Mesenchymal stem cell (in vitro differentiated cells and primary cell): Measurements from ENCODE around the gene RCAN1.

Source experiments
- DNase-seq: peaks from one replicate; pipeline ENCODE4 v3.0.0-alpha.2; 2013
- H2AFZ ChIP-seq: one replicate; pipeline ENCODE4 v1.6.1; 2013; ENCODE audit warnings: low read depth, mild to moderate bottlenecking, control low read depth, inconsistent platforms, low read length, moderate library complexity
- H2AK5ac ChIP-seq: 2 replicates; pipeline ENCODE4 v1.6.1; 2013; ENCODE audit warnings: low read length, moderate library complexity, mild to moderate bottlenecking, inconsistent platforms; ENCODE audit not compliant: severe bottlenecking
- H2BK120ac ChIP-seq: one replicate; pipeline ENCODE4 v1.6.1; 2013; ENCODE audit warnings: low read depth, mild to moderate bottlenecking, inconsistent platforms, low read length, moderate library complexity
- H2BK12ac ChIP-seq, 2 experiments: one replicate each; pipeline ENCODE4 v1.6.1; 2013; ENCODE audit warnings: inconsistent platforms in 2 of 2, low read length in 2 of 2, mild to moderate bottlenecking in 2 of 2, moderate library complexity in 2 of 2, control low read depth in 1 of 2
- H2BK15ac ChIP-seq: one replicate; pipeline ENCODE4 v1.6.1; 2013; ENCODE audit warnings: mild to moderate bottlenecking, low read depth, inconsistent platforms; ENCODE audit not compliant: poor library complexity, severe bottlenecking
- H2BK5ac ChIP-seq: 2 replicates; pipeline ENCODE4 v1.6.1; 2013; ENCODE audit warnings: low read depth, mild to moderate bottlenecking, low read length, control low read depth, inconsistent platforms; ENCODE audit not compliant: poor library complexity, severe bottlenecking
- H3K14ac ChIP-seq, 2 experiments: one replicate each; pipeline ENCODE4 v1.6.1; 2013; ENCODE audit warnings: inconsistent platforms in 2 of 2, low read length in 2 of 2, control low read depth in 1 of 2, mild to moderate bottlenecking in 1 of 2, moderate library complexity in 1 of 2
- H3K18ac ChIP-seq, 2 experiments: one replicate each; pipeline ENCODE4 v1.6.1; 2013; ENCODE audit warnings: inconsistent platforms in 2 of 2, low read length in 2 of 2, control low read depth in 1 of 2, low read depth in 1 of 2, mild to moderate bottlenecking in 1 of 2
- H3K23ac ChIP-seq, 2 experiments: one replicate each; pipeline ENCODE4 v1.6.1; 2013; ENCODE audit warnings: inconsistent platforms in 2 of 2, low read length in 2 of 2, mild to moderate bottlenecking in 2 of 2, moderate library complexity in 2 of 2, control low read depth in 1 of 2
- H3K27ac ChIP-seq: 2 replicates; pipeline ENCODE4 v1.5.1; 2013; ENCODE audit warnings: mild to moderate bottlenecking, moderate library complexity, low read length, control low read depth, inconsistent platforms; ENCODE audit not compliant: poor library complexity, severe bottlenecking
- H3K27me3 ChIP-seq, 2 experiments: 2 replicates each; pipeline versions ENCODE4 v1.6.1 to v1.7.0; 2013; ENCODE audit warnings: low read length in 2 of 2, mild to moderate bottlenecking in 2 of 2, moderate library complexity in 2 of 2, control low read depth in 1 of 2, inconsistent platforms in 1 of 2; ENCODE audit not compliant: control insufficient read depth in 1 of 2, insufficient read depth in 1 of 2
- H3K36me3 ChIP-seq, 2 experiments: 2 replicates each; pipeline versions ENCODE4 v1.6.1 to v1.7.0; 2013; ENCODE audit warnings: low read length in 2 of 2, control low read depth in 1 of 2, inconsistent platforms in 1 of 2, low read depth in 1 of 2, mild to moderate bottlenecking in 1 of 2; ENCODE audit not compliant: insufficient read depth in 2 of 2, control insufficient read depth in 1 of 2
- H3K4ac ChIP-seq, 2 experiments: one replicate each; pipeline ENCODE4 v1.6.1; 2013; ENCODE audit warnings: inconsistent platforms in 2 of 2, low read length in 2 of 2, mild to moderate bottlenecking in 2 of 2, moderate library complexity in 2 of 2, control low read depth in 1 of 2, low read depth in 1 of 2
- H3K4me1 ChIP-seq: 2 replicates; pipeline ENCODE4 v1.6.1; 2013; ENCODE audit warnings: low read depth, low read length, control low read depth; ENCODE audit not compliant: control insufficient read depth, insufficient read depth
- H3K4me2 ChIP-seq: 2 replicates; pipeline ENCODE4 v1.6.1; 2013; ENCODE audit warnings: low read length, mild to moderate bottlenecking, inconsistent platforms; ENCODE audit not compliant: poor library complexity, severe bottlenecking
- H3K4me3 ChIP-seq, 2 experiments: 2 replicates each; pipeline versions ENCODE4 v1.5.1 to v1.7.0; 2013; ENCODE audit warnings: low read length in 2 of 2, mild to moderate bottlenecking in 2 of 2, control low read depth in 1 of 2, low read depth in 1 of 2; ENCODE audit not compliant: insufficient read depth in 1 of 2
- H3K79me1 ChIP-seq: replicated peaks from 2 replicates; pipeline ENCODE4 v1.6.1; 2013; ENCODE audit warnings: mild to moderate bottlenecking, control low read depth, low read length, inconsistent platforms; ENCODE audit not compliant: poor library complexity, severe bottlenecking
- H3K9ac ChIP-seq: 2 replicates; pipeline ENCODE4 v1.7.0; 2013; ENCODE audit warnings: mild to moderate bottlenecking, low read length, moderate library complexity
- H3K9me3 ChIP-seq: 2 replicates; pipeline ENCODE4 v1.7.0; 2013; ENCODE audit warnings: mild to moderate bottlenecking, low read length; ENCODE audit not compliant: control insufficient read depth
- H4K8ac ChIP-seq: one replicate; pipeline ENCODE4 v1.6.1; 2013; ENCODE audit warnings: inconsistent platforms, mild to moderate bottlenecking, low read length, moderate library complexity
- H4K91ac ChIP-seq: one replicate; pipeline ENCODE4 v1.6.1; 2013; ENCODE audit warnings: mild to moderate bottlenecking, low read length, inconsistent platforms
- WGBS: methylation state at CpG from one replicate; pipeline ENCODE4 v1.1.7; 2013; ENCODE audit warnings: mixed read lengths; 5-methylcytosine and 5-hydroxymethylcytosine counted together

Gene RCAN1

DNA sequence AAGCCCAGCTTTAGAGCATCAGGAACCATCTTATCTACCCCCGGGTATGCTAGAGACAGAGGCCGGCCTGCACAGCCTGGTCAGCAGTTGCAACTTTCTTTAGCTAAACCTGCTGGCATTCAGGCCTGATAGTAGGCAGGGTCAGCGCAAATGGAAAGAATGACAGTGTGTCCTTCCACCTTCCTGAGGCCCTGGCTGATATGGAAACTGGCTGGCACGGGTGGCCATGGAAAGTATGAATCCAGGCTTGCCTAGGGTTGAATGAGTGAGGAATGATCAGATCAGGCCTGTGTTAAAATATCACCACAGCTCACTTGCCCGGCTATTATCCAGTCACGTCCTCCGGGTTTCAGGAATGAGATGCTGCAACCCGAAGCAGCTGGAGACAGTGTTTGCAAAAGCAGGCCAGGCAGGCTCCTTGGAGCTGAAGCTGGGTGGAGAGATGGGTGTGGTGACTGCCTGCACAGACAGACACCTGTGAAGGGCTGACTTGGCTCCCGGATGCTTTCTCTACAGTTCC, 34.7 kb downstream of the RCAN1 start:
- H3K79me1 ChIP-seq = peaks cover 13% of the 10 kb centered on the region
- H2BK15ac ChIP-seq = no peak overlapping the region
- no peak overlapping the region for H3K14ac ChIP-seq
- H3K27ac ChIP-seq = no peak overlapping the region
- no peak overlapping the region for H2BK5ac ChIP-seq
- no peak overlapping the region for H2AFZ ChIP-seq
- no peak overlapping the region for H3K4me2 ChIP-seq
- H3K23ac ChIP-seq = no peak overlapping the region
- H3K9me3 ChIP-seq = no peaks in the 10 kb centered on the region
- 87% methylated on average over 9 of the region's 9 CpGs for WGBS
- H4K8ac ChIP-seq = no peak overlapping the region
- H3K9ac ChIP-seq = no peak overlapping the region
- no peak overlapping the region for H3K4ac ChIP-seq
- no peaks in the 10 kb centered on the region for H3K27me3 ChIP-seq
- H3K36me3 ChIP-seq = no peaks in the 10 kb centered on the region
- H4K91ac ChIP-seq = no peak overlapping the region
- no peak overlapping the region for H2BK120ac ChIP-seq
- no peak overlapping the region for H2AK5ac ChIP-seq
- DNase-seq = no peak
- H3K4me3 ChIP-seq = no peak overlapping the region
- peaks cover 7% of the 10 kb centered on the region for H3K4me1 ChIP-seq
- H2BK12ac ChIP-seq = no peak overlapping the region
- no peak overlapping the region for H3K18ac ChIP-seq

DNA sequence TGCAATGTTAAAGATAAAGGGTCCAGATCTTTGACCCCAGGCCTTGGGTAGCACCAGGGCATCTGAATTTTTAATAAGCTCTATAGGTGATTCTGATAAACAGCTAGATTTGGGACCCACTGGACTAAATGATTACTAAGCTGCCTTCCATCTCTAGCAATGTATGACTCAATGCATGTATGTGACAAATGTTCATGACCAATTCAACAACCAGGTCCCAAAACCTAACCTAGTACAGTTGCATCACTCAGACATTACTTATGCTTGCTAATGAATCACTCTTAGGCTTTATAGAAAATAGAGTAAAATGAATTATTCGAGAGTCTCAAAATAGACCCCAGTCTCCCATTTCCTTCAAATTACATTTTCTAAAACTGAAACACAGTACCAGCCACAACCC, 35.5 kb downstream of the RCAN1 start:
- Histone ChIP-seq H3K4me1 (peaks cover 7% of the 10 kb centered on the region), H2BK5ac (no peak overlapping the region), H3K4me2 (no peak overlapping the region), H3K27me3 (no peaks in the 10 kb centered on the region), H3K9ac (no peak overlapping the region), H3K4ac (no peak overlapping the region), H3K9me3 (no peaks in the 10 kb centered on the region), H2BK12ac (no peak overlapping the region), H4K8ac (no peak overlapping the region), H3K23ac (no peak overlapping the region), H2BK120ac (no peak overlapping the region), H3K4me3 (no peak overlapping the region), H3K27ac (no peak overlapping the region), H3K18ac (no peak overlapping the region), H2AFZ (no peak overlapping the region), H2BK15ac (no peak overlapping the region), H3K79me1 (peaks cover 13% of the 10 kb centered on the region), H4K91ac (no peak overlapping the region), H3K36me3 (no peaks in the 10 kb centered on the region), H3K14ac (no peak overlapping the region), H2AK5ac (no peak overlapping the region)
- DNase-seq = peak; percentile 43
- 100% methylated on average over 1 of the region's 1 CpG for WGBS

DNA sequence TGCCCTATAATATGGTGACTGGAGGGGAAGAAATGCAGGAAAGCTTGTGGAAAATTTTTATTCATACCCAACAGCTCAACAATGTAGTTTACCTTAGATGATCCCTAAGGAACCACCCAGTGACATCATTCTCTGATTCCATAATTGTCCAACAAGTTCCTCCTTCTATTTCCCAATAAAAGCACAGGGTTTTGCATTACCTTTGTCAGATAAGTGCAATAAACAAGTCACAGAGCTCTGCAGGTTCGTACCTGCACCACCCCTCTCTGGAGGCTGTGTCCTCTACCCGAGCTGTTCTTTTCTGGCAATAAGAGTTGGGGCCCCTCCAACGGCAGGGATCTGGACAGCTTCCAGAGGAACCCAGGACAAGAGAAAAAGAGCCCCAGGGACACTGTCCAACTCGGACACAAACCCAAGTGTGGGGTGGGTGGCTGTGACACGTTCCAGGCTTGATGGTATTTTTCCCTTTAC, 38.8 kb downstream of the RCAN1 start:
- H4K91ac ChIP-seq = no peak overlapping the region

GRCh38 chr21:34574601-34575529, 40.0 kb downstream of the RCAN1 start:
- H3K4ac ChIP-seq = no peak overlapping the region
- H3K79me1 ChIP-seq = peaks cover 7% of the 10 kb centered on the region
- no peak overlapping the region for H3K9ac ChIP-seq
- no peak overlapping the region for H2AK5ac ChIP-seq
- 96% methylated on average over 23 of the region's 24 CpGs for WGBS
- H3K4me1 ChIP-seq = no peaks in the 10 kb centered on the region
- no peak overlapping the region for H4K91ac ChIP-seq
- H2BK12ac ChIP-seq = no peak overlapping the region
- no peak overlapping the region for H2AFZ ChIP-seq
- H3K27ac ChIP-seq = no peak overlapping the region
- no peak overlapping the region for H2BK5ac ChIP-seq
- H3K36me3 ChIP-seq = no peaks in the 10 kb centered on the region
- H3K27me3 ChIP-seq = no peaks in the 10 kb centered on the region
- no peak overlapping the region for H3K4me2 ChIP-seq
- H3K9me3 ChIP-seq = no peaks in the 10 kb centered on the region
- no peak overlapping the region for H3K18ac ChIP-seq
- peak overlapping the region in 1 of 2 experiments; percentile 36 for H3K14ac ChIP-seq
- H2BK120ac ChIP-seq = no peak overlapping the region
- H3K23ac ChIP-seq = no peak overlapping the region
- DNase-seq = no peak
- H4K8ac ChIP-seq = no peak overlapping the region
- no peak overlapping the region for H3K4me3 ChIP-seq
- H2BK15ac ChIP-seq = no peak overlapping the region

More for the DNA sequence above, 38.8 kb downstream of the RCAN1 start:
- Histone ChIP-seq H3K9me3 (no peaks in the 10 kb centered on the region), H3K4me1 (peaks cover 1% of the 10 kb centered on the region), H3K36me3 (no peaks in the 10 kb centered on the region), H3K79me1 (peaks cover 10% of the 10 kb centered on the region), H3K4me2 (no peak overlapping the region), H3K4me3 (no peak overlapping the region), H2BK120ac (no peak overlapping the region), H2AFZ (no peak overlapping the region), H4K8ac (no peak overlapping the region), H3K23ac (no peak overlapping the region), H3K14ac (no peak overlapping the region), H3K4ac (no peak overlapping the region), H3K9ac (no peak overlapping the region), H3K27me3 (no peaks in the 10 kb centered on the region), H3K18ac (no peak overlapping the region), H2BK15ac (no peak overlapping the region), H3K27ac (no peak overlapping the region), H2BK12ac (no peak overlapping the region), H2AK5ac (no peak overlapping the region), H2BK5ac (no peak overlapping the region)
- DNase-seq = no peak
- 84% methylated on average over 5 of the region's 5 CpGs for WGBS
